Choroid plexus epithelial cell (primary cell): Measurements from ENCODE around the gene C19orf25.

ENCODE experiments used
- DNase-seq: peaks from one replicate; pipeline ENCODE4 v3.0.0-alpha.2; 2010; ENCODE audit warnings: low read depth
- H3K4me3 ChIP-seq: 2 replicates; pipeline ENCODE4 v1.5.1; 2011; ENCODE audit warnings: low read depth, mild to moderate bottlenecking, control low read depth, low read length, moderate library complexity
- TF ChIP-seq, protein P1 (sequence below): conservative IDR thresholded peaks from 2 replicates; pipeline ENCODE4 v1.5.1; 2011; ENCODE audit warnings: low read depth, mild to moderate bottlenecking, control low read depth, inconsistent platforms, low read length, moderate library complexity

The C19orf25 gene

DNA sequence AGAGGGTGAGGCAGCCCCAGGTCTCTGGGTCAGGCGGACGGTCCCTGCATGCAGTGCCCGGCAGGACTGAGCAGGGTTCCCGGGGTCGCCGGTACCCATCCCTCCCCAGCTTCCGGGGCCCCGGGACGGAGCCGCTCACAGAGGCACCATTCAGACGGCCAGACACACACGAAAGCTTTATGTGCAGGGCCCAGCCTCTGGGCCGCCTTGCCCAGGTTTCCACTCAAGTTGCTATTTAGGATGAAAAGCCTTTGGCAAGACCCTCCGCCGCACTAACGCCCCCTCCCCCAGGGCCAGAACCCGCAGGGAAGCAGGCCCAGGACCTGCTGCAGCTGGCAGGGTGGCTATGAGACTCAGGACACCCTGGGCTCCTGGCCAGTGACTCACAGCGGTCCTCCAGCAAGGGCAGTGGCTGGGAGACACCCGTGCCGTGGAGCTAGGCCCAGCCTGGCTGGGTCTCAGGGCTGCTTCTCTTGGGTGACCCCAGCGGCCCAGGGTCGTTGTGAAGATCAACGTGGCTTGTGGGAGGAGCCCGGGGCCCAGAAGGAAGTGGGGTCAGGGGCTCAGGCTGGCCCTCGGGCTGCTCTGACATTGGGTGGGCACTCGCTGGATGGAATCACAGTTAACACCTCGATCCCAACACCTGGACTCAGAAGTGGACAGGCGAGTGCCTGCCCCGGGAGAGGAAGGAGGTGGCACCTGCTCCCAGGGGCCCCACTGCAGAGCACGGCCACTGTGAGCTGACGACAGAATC lies 4.8 kb downstream of the C19orf25 start:
- no peak for DNase-seq
- TF ChIP-seq, protein P1, sequence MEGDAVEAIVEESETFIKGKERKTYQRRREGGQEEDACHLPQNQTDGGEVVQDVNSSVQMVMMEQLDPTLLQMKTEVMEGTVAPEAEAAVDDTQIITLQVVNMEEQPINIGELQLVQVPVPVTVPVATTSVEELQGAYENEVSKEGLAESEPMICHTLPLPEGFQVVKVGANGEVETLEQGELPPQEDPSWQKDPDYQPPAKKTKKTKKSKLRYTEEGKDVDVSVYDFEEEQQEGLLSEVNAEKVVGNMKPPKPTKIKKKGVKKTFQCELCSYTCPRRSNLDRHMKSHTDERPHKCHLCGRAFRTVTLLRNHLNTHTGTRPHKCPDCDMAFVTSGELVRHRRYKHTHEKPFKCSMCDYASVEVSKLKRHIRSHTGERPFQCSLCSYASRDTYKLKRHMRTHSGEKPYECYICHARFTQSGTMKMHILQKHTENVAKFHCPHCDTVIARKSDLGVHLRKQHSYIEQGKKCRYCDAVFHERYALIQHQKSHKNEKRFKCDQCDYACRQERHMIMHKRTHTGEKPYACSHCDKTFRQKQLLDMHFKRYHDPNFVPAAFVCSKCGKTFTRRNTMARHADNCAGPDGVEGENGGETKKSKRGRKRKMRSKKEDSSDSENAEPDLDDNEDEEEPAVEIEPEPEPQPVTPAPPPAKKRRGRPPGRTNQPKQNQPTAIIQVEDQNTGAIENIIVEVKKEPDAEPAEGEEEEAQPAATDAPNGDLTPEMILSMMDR: no peak
- no peak overlapping the region for H3K4me3 ChIP-seq

DNA sequence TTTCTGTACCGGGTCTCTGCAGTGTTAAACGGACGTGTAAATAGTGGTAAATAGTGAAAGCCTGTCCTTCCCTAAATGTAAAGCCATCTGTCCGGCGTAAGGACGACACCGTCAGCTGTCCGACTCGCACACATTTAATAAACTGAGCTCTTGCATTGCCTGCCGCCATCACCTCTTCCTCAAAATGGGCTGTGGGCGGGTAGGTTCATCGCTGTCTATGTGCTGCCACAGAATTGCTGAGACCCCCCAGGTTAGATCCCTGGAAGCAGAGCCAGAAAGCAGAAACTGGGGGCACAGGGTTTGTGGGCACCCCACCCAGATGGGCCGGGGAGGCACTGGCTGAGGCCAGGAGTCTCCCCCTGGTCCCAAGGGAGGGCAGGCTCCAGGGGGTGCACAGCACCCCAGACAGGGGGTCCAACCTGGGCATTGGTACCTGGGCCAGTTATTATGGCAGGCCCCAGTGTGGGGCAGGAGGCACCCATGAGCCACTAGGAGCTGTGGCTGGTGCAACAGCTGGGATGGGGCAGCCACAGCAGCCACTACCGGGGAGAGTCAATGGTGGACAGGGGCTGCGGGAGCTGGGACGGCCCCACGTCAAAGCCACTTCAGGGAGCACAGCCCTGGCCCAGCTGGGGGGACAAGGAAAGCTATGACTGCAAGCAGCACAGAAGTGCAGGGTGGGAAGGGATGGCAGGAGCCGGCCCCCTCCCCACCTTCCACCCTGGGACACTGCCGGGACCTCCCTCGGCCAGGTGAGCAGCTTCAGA lies 5.7 kb downstream of the C19orf25 start:
- no peak overlapping the region for H3K4me3 ChIP-seq
- TF ChIP-seq, protein P1: no peak
- no peak for DNase-seq

DNA sequence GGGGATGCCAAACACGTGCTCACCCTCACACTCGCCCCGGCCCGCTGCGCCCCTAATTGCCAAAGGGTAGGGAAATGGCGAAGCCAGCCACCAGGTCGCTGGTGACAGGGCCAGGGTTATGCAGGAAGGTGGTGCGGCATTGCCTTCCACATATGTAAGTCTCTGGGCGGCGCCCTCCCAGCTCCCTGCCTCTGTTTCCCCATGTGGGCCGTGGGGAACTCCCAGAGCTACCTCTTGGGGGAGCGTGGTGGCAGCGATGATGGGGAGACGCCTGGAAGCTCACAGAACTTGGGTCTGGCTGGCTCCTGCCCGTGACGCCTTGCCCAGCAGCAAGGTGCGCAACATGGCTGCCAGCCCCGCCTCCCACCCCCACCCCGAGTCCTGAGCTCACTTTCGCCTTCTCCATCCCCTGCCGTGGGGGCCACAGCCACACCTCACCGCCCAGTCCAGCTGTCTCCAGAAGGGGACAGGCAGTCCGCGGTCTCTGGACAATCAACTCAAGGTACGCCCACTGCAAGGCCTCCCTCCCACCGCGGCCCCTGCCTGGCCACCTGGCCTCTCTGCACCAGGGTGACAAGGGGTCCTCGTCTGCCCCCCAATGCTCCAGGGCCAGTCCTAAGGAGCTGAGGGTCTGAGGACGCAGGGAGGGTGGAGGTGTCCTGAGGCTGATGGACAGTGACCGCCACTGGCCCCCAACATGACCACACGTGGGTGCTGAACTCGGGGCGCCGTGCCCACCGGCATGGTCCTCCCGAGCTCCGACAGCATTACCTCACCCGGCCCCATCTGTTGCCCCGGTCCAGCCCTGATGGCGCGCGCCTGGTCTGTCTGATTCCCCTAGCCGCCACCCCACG lies 6.6 kb downstream of the C19orf25 start:
- no peak for DNase-seq
- no peak overlapping the region for H3K4me3 ChIP-seq
- TF ChIP-seq, protein P1: no peak

DNA sequence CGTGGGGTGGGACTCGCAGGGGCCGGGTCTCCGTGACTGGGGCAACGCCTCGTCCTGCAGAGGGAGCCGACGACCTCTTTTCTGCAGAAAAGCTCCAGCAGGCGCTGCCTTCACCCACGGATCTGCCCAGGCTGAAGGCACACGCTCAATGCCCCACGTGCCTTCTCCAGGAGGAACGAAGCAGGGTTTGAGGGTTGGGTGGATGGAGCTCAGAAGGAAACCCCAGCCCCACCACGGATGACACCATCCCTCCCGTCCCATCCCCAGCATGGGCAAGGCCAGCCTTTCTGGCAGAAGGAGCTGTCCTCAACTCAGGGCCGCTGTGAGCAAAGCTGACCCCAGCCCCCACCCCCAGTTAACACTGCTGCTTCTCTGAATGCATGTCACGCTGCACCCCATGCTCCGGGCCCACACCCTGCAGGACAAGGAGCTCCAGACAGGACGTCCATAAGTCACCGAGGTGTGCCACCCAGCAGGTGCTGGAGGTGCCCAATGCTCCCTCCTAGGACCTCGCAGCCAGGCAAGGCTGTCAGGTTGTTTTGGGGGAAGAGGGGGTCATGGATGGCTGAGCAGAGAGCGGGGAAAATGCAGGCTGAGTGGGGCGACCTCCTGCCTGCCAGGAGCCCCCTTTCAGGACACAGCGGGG lies 7.4 kb downstream of the C19orf25 start:
- TF ChIP-seq, protein P1: peak; percentile 15
- no peak for DNase-seq
- no peak overlapping the region for H3K4me3 ChIP-seq

DNA sequence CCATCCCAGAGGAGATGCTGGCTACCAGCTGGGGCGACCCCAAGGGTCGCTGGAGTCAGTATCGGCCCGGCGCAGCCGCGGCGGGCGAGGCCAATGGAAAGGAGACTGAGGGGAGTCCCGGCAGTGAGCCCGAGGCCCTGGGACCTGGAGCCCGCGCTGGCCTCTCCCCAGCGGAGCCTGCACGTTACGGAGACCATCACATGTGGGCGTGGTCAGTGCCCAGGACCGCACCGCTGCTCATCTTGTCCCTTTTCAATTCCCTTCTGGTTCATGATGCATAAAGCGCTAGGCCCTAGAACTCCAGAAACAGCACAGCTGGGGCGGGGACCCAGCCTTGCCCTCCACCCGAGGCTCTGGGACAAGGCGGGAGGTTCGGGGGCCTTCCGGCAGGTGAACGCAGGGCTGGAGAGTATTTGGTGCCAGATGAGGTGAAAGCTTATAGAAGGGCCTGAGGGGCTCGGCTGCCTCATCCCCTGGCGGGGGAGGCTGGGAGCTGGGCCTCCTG lies 8.0 kb downstream of the C19orf25 start:
- TF ChIP-seq, protein P1: no peak
- H3K4me3 ChIP-seq: no peak overlapping the region
- DNase-seq: no peak

DNA sequence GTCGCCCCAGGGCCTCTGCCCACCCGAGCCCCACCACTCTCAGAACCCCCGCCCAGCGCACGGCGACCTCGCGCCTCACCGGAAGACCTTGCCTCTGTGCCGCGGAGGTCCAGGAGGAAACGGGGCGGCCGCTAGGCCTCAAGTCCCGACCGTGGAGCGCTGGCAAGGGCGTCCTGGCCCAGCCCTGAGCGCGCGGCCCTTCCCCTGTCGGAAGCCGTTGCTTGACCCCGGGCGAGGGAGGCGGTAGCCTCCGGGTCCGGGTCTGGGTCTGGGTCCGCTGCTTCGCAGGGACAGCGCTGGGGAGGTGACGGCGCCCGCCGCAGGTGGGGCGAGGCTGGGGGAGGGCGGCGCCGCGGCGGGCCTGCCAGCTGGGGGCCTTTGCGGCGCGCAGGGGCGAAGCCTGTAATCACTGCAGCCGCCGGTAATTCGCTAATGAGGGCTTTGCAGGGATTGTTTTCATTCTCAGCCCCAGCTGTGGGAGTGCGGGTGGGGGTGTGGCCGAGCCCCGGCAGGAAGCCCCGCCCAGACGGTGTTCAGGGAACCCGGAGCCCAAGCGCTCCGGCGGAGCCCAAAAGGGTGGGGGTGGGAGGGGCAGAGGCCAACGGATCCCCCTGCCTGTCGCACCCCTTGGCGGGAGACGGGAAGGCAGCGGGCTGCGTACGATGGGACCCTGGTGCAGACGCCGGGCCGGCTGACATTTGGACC lies 8.6 kb downstream of the C19orf25 start:
- H3K4me3 ChIP-seq: peak overlapping the region; percentile 28
- DNase-seq: peak; percentile 25
- TF ChIP-seq, protein P1: no peak
